ENCODE data around the gene STK32C. TPM values are rescaled to one million over a fixed set of nuclear protein-coding genes. Genes with fewer than 3 reads are reported as not detected.
A peak's percentile ranks its signal among the peaks of the same experiment; 100 is the strongest.
"Not testable (repeated sequence)": the region's sequence is repeated elsewhere in the genome, so short reads cannot be mapped to it uniquely, and the experiment has no call there.

STK32C gene
- total RNA-seq, 1 experiment from 2014 or later = 36.6 TPM

DNA sequence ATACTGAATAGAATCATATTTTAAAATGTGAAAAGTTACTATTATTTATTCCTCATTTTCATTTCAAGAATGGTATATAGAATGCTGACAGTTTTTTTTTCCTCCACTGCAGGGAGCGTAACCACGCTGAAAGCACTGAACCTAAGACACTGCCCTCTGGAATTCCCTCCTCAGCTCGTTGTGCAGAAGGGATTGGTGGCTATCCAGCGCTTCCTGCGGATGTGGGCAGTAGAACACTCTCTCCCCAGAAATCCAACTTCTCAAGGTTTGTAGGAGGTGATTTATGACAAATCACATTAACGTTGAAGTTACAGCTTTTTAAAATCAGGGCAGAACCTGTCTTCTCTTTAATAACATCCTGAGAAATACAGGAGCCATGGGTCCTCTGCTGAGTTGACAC, 36.6 kb upstream of the STK32C start:
- Histone ChIP-seq H3K27me3 (no peaks in the 10 kb centered on the region), H3K9me3 (no peaks in the 10 kb centered on the region), H3K4me3 (no peak overlapping the region), H3K36me3 (peaks cover 5% of the 10 kb centered on the region; the same call in 1 of the 2 replicates)
- DNase-seq = no peak

DNA sequence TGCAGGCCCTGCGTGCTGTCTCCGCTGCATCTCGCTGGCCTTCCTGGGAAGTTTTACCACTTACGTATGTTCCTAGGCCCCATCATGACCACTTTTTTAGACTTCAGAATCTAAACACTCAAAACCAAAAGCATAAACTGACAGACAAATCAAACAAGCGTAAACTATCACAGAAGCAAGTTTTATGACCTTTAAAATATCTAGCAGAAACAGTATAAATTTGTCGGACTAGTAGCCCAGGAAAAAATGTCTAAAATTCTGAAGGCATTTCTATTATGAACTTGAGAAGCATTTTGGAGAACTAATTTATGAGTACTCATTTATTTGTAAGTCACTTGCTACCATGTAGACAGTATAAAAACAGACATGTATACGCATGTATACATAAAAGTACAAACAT, 34.8 kb upstream of the STK32C start:
- Histone ChIP-seq H3K36me3 (peaks cover 5% of the 10 kb centered on the region; the same call in 1 of the 2 replicates), H3K4me3 (no peak overlapping the region)
- no peak for DNase-seq

DNA sequence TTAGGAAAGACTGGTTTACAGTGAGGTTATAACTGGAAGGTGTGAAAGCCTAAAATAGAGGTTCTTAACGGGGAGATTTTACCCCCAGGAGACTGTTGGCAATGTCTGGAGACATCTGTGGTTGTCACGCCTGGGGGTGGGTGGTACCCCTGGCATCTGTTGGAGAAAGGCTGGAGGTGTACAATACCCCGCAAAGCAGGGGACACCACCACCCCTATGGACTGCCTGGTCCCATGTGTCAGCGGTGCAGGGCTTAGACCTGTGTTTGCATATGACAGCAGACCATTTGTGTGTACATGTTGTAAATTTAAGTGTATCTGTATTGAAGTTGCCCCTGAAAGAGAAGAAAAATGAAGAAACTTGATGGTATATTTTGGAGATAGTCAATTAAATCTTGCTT, 34.0 kb upstream of the STK32C start:
- H3K36me3 ChIP-seq = peaks cover 8% of the 10 kb centered on the region; the same call in 1 of the 2 replicates
- no peaks in the 10 kb centered on the region for H3K27me3 ChIP-seq
- no peak for DNase-seq
- H3K9me3 ChIP-seq = no peaks in the 10 kb centered on the region
- no peak overlapping the region for H3K4me3 ChIP-seq

More for the DNA sequence above, 34.8 kb upstream of the STK32C start:
- Histone ChIP-seq H3K9me3 (no peaks in the 10 kb centered on the region), H3K27me3 (no peaks in the 10 kb centered on the region)

DNA sequence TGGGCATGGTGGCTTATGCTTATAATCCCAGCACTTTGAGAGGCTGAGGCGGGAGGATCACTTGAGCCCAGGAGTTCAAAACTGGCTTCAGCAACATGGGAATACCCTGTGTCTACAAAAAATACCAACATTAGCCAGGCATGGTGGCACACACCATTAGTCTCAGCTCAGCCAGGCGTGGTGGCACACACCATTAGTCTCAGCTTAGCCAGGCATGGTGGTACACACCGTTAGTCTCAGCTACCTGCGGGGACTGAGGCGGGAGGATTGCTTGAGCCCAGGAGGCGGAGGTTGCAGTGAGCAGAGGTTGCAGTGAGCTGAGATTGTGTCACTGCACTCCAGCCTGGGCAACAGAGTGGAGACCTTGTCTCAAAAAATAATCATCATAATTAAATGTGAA, 33.3 kb upstream of the STK32C start:
- H3K36me3 ChIP-seq = peaks cover 8% of the 10 kb centered on the region
- no peak for DNase-seq
- H3K9me3 ChIP-seq = no peaks in the 10 kb centered on the region

DNA sequence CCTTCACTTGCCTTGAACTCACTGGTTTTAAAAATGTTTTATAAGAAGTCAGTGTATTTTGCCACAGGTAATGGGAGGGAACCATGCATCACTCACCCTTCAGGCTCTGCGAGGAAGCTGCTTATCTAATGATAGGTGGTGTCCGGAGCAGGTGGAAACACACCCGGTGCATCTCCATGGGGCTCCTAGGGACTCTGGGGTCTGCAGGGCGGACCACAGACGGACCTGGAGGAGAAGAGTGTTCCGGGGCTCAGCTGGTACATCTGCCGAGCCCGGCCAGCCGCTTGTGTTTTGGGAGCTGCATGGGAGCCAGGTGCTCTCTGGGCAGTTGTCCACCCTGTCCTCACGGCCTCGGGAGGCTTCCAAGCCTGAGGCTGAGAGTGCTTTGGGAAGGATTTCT, 31.5 kb upstream of the STK32C start:
- Histone ChIP-seq H3K27me3 (no peaks in the 10 kb centered on the region), H3K9me3 (no peaks in the 10 kb centered on the region), H3K36me3 (peaks cover 12% of the 10 kb centered on the region), H3K4me3 (no peak overlapping the region)
- DNase-seq = no peak

More for the DNA sequence above, 33.3 kb upstream of the STK32C start:
- Histone ChIP-seq H3K27me3 (no peaks in the 10 kb centered on the region), H3K4me3 (no peak overlapping the region)

DNA sequence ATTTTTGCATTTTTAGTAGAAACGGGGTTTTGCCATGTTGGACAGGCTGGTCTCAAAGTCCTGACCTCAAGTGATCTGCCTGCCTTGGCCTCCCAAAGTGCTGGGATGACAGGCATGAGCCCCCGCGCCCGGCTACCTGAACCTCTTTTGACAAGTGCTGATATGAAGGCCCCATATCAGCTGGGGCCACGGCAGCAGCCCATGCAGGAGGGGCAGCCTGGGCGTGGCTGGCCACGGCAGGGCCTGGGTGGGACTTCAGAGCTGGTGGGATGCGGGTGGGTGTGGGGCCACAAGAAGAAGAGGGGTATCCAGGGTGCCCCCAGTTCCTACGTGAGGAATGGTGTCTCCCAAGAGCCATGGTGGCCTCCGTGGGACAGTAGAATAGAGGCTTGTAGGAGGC, 31.1 kb upstream of the STK32C start:
- H3K27me3 ChIP-seq = no peaks in the 10 kb centered on the region
- H3K36me3 ChIP-seq = peaks cover 12% of the 10 kb centered on the region
- DNase-seq = no peak

DNA sequence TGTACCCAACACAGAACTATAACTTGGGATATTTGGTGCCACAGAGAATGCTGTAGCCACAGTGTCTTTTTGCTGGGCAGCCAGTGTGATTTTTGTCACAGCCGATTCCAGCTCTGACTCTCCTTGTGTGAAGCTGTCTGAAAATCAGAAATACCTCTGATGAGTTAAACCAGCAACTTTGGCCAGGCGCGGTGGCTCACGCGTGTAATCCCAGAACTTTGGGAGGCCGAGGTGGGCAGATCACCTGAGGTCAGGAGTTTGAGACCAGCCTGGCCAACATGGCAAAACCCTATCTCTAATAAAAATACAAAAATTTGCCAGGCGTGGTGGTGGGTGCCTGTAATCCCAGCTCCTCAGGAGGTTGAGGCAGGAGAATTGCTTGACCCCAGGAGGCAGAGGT, 30.1 kb upstream of the STK32C start:
- not testable (repeated sequence) for H3K4me3 ChIP-seq, H3K9me3 ChIP-seq, H3K27me3 ChIP-seq, DNase-seq
- peaks cover 12% of the 10 kb centered on the region for H3K36me3 ChIP-seq

More for the DNA sequence above, 31.1 kb upstream of the STK32C start:
- no peaks in the 10 kb centered on the region for H3K9me3 ChIP-seq
- H3K4me3 ChIP-seq = no peak overlapping the region

DNA sequence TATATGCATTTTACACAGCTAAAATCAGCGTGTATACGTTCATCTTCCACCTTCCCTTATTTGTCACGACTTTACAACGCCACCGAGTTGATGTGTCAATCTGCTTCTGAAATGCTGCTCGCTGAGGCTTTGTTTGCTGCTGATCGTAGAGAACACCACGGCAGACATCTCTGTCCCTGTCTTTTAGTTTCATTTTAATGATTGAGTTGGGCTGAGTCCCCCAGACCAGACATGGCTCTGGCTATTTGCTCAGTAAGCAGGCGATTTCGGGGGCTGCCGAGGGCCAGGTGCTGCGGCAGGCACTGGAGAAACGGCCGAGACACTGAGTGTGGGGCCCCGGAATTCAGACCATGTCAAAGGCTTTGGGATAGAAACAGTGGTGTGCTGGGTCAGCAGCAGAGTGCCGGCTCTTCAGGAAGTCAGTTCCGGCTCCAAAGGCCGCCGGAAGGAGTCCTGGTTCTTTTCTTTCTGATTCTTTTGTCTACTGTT, 29.2 kb upstream of the STK32C start:
- no peaks in the 10 kb centered on the region for H3K27me3 ChIP-seq
- DNase-seq = no peak
- H3K36me3 ChIP-seq = peaks cover 9% of the 10 kb centered on the region
- no peaks in the 10 kb centered on the region for H3K9me3 ChIP-seq
- H3K4me3 ChIP-seq = no peak overlapping the region

DNA sequence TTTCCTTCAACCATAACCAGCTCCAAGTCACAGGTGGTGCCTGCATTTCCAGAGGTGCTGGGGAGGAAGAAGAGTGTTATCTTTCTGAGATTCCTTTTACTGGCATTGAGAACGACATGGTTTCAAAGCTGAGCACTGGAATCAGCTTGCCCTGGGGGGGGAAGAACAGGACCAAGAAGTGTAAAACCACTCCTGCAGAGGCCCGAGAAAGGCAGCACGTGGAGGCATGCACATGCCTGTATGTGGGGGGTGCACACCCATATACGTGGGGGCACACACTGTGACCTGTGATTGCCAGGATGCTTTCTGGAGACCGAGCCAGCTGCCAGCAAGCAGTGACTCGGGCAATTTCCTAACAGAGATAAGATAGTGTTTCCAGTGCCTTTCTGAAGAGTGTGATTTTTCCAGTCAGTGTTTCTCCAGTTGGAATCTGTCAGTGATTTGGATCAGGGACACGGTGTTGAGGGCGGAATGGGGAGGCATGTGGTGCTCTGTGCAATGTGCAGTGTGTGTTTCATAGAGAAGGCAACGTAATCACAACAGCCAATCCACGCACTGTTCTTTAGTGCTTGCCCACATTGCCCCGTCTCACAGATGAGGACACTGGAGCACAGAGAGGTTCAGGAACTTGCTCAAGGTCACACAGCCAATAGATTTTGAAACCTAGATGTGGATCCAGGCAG, 28.5 kb upstream of the STK32C start:
- H3K27me3 ChIP-seq = no peaks in the 10 kb centered on the region
- H3K36me3 ChIP-seq = peaks cover 7% of the 10 kb centered on the region
- no peak for DNase-seq
- no peaks in the 10 kb centered on the region for H3K9me3 ChIP-seq
- no peak overlapping the region for H3K4me3 ChIP-seq

DNA sequence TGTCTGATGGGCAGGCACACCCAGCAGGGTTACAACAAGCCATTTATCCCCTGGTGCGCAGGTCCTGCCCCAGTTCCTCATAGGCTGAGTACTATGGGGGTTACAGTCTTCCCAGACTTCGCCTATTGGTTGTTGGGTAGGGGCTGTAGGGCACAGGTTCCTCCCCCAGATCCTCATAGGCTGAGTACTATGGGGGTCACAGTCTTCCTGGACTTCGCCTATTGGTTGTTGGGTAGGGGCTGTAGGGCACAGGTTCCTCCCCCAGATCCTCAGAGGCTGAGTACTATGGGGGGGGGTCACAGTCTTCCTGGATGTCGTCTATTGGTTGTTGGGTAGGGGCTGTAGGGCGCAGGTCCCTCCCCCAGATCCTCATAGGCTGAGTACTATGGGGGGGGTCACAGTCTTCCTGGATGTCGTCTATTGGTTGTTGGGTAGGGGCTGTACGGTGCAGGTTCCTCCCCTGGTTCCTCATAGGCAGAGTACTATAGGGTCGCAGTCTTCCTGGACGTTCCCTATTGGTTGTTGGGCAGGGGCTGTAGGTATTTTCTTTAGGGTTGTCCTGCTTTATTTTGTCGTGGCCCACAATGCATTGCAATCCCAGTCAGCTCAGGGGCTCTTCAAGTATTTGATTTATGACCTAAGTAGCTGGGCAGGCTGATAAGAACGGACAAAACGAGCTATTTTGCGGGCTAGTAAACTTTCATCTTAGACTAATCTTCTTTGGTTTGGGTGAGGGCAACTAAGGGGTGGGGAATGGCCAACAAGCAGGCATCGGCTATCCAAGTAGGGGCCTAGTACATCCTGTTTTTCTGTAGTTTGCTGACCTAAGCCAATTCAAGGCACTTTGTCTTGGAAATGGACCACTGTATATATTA, 27.7 kb upstream of the STK32C start:
- Histone ChIP-seq H3K9me3 (no peaks in the 10 kb centered on the region), H3K4me3 (no peak overlapping the region), H3K27me3 (no peaks in the 10 kb centered on the region), H3K36me3 (peaks cover 7% of the 10 kb centered on the region)
- no peak for DNase-seq

DNA sequence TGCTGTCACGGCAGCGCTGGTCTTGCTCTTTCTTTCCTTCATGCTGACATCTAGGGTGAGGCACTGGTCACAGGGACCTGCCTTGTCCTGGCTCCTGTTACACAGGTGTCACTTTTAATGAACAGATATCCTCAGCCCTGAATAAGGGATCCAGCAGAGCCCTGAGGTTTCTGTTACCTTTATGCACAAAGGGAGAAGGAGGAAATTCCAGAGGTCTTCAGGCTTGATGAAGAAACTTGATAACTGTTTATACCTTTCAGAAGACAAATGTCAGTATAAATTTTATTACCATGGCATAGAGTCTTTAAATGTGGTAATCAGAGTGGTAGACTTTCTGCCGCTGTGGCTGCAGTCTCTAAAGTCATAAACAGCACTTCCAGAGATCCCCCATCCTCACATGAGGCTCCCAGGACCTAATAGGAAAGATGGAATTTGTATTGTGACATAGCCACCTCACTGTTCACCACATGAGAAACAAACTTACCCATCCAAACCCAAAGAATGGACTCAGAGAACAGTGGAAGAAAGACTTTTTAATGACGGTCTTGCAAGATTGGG, 27.0 kb upstream of the STK32C start:
- no peak for DNase-seq
- Histone ChIP-seq H3K27me3 (no peaks in the 10 kb centered on the region), H3K9me3 (no peaks in the 10 kb centered on the region), H3K4me3 (no peak overlapping the region), H3K36me3 (peaks cover 11% of the 10 kb centered on the region)

DNA sequence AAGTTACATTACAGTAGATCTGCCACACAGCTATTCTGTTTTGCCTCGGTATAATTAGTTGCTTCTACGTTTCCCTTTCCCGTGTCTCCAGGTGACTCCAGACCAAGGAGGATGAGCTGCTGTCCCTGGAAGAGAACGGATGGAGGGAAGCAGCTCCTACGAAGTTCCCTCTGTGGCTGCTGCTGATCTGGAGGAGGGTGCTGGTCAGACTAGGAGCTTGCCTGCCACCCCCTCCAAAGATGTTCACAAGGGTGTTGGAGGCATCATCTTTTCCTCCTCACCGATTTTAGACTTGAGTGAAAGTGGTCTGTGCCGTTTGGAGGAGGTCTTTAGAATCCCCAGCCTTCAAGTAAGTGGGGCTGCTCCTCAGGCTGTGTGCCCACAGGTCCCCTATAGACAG, 25.6 kb upstream of the STK32C start:
- H3K4me3 ChIP-seq = no peak overlapping the region

DNA sequence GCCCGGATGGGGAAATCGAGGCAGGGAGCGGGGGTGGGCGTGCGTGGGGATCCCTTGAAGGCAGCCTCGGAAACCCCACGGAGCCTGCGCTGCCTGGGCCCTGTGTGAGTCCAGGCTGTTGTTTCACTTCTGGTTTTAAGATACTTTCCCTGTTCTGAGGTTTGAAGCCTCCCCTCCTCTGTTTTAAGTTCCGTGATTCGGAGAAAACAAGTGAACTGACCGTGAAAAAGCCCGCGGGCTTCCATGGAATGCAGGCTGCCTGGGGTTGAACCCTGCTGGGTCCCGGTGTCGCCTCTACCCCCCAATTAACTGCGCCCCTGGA, 24.6 kb upstream of the STK32C start:
- H3K36me3 ChIP-seq = peaks cover 32% of the 10 kb centered on the region
- H3K4me3 ChIP-seq = peak overlapping the region; percentile 99
- DNase-seq = no peak
- H3K9me3 ChIP-seq = no peaks in the 10 kb centered on the region
- H3K27me3 ChIP-seq = no peaks in the 10 kb centered on the region

More for the DNA sequence above, 25.6 kb upstream of the STK32C start:
- H3K27me3 ChIP-seq = no peaks in the 10 kb centered on the region
- DNase-seq = no peak
- H3K36me3 ChIP-seq = peaks cover 24% of the 10 kb centered on the region
- H3K9me3 ChIP-seq = no peaks in the 10 kb centered on the region

DNA sequence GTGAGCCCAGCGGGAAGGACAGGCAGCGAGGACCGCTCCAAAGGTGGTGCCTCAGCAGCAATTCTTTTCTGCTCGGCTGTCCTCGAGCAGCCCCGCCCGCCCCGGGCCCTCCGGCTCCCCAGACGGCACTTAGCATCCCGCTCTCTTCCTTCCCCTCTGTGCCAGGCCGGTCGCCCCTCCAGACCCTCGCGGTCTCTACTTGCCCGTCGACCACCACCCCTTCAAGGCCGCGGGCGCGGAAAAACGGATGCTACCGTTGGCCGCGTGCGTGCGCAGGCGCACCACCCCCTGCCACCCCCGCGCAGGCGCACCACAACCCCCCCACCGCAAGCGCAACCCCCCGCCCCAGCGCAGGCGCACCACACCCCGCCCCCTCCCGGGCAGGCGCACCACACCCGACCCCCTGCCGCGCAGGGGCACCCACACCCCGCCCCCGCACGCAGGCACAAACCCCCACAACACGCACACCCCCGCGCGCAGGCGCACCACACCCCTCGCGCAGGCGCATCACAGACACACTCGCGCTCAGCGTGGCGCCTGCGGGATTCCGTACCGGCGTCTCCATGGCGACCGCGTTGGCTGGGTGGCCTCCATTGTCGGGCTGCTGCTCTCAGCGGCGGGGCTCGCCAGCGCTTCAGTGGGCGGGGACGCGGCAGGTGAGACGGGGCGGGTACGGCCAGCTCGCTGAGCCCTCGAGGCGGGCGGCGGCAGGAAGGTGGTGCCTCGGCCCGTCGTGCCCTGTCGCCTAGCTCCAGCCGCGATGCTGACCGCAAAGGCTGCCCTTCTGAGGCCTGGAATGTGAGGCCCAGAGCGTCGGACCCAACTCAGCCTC, 24.1 kb upstream of the STK32C start, which contains the start of gene LRRC27:
Gene LRRC27, plus strand, starts transcription at position 593 of the 832 bp plus-strand sequence. CDS start 1,332 bp downstream, outside the sequence.
- Histone ChIP-seq H3K4me3 (peak within 1 kb of the TSS; percentile 99), H3K36me3 (peaks cover 38% of the 10 kb centered on the region), H3K9me3 (no peaks in the 10 kb centered on the region), H3K27me3 (no peaks in the 10 kb centered on the region)
- peak; percentile 97 for DNase-seq

DNA sequence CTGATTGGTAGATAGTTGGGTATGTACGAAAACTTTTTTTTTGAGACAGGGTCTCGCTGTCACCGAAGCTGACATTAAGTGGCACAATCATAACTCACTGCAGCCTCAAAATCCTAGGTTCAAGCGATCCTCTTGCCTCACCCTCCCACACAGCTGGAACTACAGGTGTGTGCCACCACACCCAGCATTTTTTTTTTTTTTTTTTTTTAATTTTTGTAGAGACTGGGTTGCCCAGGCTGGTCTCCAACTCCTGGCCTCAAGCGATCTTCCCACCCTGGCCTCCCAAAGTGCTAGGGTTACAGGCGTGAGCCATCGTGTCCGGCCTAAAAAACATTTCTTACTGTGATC, 22.7 kb upstream of the STK32C start:
- Histone ChIP-seq H3K9me3 (no peaks in the 10 kb centered on the region), H3K4me3 (peak overlapping the region; percentile 99), H3K27me3 (no peaks in the 10 kb centered on the region), H3K36me3 (peaks cover 50% of the 10 kb centered on the region)
- DNase-seq = no peak

DNA sequence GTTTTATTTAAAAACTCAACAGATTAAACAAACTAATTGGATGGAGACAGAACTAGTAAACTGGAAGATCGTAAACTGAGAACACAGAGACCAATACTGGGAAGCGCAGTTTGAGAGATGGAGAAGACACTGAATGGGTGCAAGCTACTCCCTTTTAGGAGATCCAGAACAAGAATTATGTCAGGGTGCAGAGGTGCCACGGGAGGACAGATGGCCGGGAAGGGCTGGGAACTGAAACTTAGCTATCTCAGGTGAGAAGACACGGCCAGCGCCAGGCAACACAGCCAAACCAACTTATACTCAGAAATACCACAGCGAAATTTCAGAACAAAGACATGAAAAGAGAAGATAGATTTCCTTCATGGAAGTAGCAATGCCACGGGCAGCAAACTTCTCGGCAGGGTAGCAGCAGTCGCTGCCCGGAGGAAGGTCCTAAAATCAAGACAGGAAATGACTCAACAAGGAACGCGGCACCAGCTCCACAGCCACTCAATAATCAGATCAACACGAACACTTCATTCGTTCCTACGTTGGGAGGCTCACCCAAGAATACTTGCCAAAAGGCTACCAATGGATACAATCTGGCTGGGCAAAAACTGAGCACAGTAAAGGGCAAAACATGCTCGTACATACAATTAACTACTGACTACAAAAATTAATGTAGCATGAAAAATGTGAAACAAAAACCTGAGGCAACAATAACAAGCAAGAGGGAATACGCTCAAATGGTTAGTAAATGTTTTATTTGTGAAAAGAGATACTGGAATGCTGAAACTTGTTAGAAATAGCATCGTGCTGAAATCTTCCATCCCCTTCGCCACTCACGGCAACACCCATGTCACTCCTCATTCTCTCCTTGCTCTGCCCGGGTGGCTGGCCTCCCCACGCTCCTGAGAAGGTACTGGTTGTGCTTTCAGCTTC, 22.1 kb upstream of the STK32C start:
- Histone ChIP-seq H3K9me3 (no peaks in the 10 kb centered on the region), H3K36me3 (peaks cover 55% of the 10 kb centered on the region), H3K4me3 (peak overlapping the region; percentile 99), H3K27me3 (no peaks in the 10 kb centered on the region)
- DNase-seq = peak; percentile 84
